HEK293T (cell line): ENCODE results near the gene CXXC4.

Experiments used
- BHLHE40 ChIP-seq: fragments of 450-650 bp; IDR thresholded peaks from 2 replicates; pipeline ENCODE4 v1.6.1; 2016; ENCODE audit warnings: mild to moderate bottlenecking, moderate library complexity, borderline replicate concordance
- FOXA1 ChIP-seq: fragments of 450-650 bp; IDR thresholded peaks from 2 replicates; pipeline ENCODE4 v1.6.1; 2016; ENCODE audit warnings: mild to moderate bottlenecking
- FOXK2 ChIP-seq: fragments of 450-650 bp; IDR thresholded peaks from 2 replicates; pipeline ENCODE4 v1.6.1; 2016; ENCODE audit warnings: mild to moderate bottlenecking
- FOXM1 ChIP-seq: fragments of 450-650 bp; IDR thresholded peaks from 2 replicates; pipeline ENCODE4 v1.6.1; 2017; ENCODE audit warnings: mild to moderate bottlenecking, borderline replicate concordance
- HDGF ChIP-seq: fragments of 450-650 bp; IDR thresholded peaks from 2 replicates; pipeline ENCODE4 v1.6.1; 2017; ENCODE audit warnings: antibody characterized with exemption, borderline replicate concordance
- L3MBTL2 ChIP-seq: fragments of 450-650 bp; conservative IDR thresholded peaks from 2 replicates; pipeline ENCODE4 v1.6.1; 2016; ENCODE audit warnings: mild to moderate bottlenecking
- LEF1 ChIP-seq: fragments of 450-650 bp; IDR thresholded peaks from 2 replicates; pipeline ENCODE4 v1.6.1; 2017; ENCODE audit warnings: mild to moderate bottlenecking, borderline replicate concordance
- NFRKB ChIP-seq: fragments of 450-650 bp; IDR thresholded peaks from 2 replicates; pipeline ENCODE4 v1.6.1; 2016; ENCODE audit warnings: mild to moderate bottlenecking, moderate library complexity
- PKNOX1 ChIP-seq: fragments of 450-650 bp; IDR thresholded peaks from 2 replicates; pipeline ENCODE4 v1.6.1; 2016
- SP1 ChIP-seq: fragments of 450-650 bp; IDR thresholded peaks from 2 replicates; pipeline ENCODE4 v1.6.1; 2017
- SUZ12 ChIP-seq: fragments of 450-650 bp; IDR thresholded peaks from 2 replicates; pipeline ENCODE4 v1.6.1; 2016; ENCODE audit warnings: mild to moderate bottlenecking
- TARDBP ChIP-seq: fragments of 450-650 bp; IDR thresholded peaks from 2 replicates; pipeline ENCODE4 v1.6.1; 2016
- ZNF384 ChIP-seq: fragments of 450-650 bp; IDR thresholded peaks from 2 replicates; pipeline ENCODE4 v1.6.1; 2016

GRCh38 chr4:104465201-104465600 is 29.5 kb downstream of the CXXC4 start:
- TF ChIP-seq SUZ12 (no peak), PKNOX1 (no peak), HDGF (no peak), BHLHE40 (no peak), L3MBTL2 (no peak), LEF1 (no peak), FOXA1 (no peak), SP1 (no peak), FOXK2 (no peak), NFRKB (no peak), FOXM1 (no peak), TARDBP (no peak), ZNF384 (no peak)
